Activated T-cell treated with anti-CD3 and anti-CD28 coated beads for 24 hours (primary cell): ENCODE results near the gene LAG3.

Source experiments
- DNase-seq: peaks from one replicate; pipeline ENCODE4 v3.0.0-alpha.2; 2020; ENCODE audit warnings: low read depth

Gene LAG3

DNA sequence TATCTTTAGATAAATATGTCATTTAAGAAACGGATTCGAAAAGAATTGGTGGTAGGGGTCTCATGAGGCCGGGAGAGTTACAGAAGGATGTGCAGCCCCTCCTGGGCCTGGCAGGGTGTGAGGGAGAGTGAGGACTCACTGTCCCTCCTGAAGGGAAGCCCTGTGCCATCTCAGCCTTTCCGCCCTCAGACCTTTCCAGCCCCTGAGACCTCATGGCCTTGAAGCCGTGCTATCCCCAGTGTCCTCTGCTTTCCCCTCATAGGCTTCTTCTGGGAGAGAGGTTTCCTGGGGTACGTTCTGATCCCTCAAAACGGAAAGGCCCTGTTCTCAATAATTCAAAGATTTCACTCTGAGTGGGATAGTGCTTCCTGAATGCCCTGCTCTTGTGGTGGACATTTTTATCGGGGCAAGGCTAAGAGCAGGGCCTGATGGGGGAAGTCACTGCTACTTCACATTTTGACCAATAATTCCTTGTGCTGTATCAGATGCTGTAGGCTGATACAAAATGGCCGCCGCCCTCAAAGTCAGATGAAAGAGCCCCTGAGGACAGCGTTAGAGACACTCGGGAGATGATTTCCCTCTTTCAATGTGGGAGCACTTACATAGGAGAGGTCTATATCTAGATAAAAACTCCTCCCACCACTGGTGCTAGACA lies 18.3 kb downstream of the LAG3 start:
- DNase-seq, result no peak

DNA sequence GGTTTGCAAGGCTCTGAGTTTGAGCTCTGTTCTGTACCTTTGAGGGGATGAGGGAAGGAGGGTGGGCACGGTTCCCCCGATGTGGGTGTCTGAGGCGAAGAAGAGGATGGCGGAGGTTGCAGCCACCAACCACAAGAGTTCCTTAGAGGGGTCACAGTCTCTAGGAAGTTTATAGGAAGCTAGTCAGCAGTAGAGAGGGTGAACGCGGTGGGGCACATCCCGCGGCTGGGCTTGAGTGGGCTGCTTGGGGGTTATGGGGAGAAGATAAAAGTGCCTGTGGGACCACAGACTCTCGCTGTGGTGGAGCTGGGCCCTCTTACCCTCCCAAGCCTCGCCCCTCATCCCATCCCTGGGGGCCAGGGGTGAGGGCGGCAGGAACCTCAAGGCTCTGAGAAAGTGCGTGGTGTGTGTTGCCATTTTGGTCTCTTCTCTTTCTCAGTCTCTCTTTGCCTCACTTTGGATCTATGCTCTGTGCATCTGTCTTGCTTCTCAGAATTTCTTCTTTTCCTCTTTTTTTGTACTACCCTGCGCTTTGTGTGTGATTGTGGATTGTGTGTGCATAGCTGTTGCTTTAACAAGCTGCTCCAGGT lies 19.7 kb downstream of the LAG3 start:
- DNase-seq, result no peak

DNA sequence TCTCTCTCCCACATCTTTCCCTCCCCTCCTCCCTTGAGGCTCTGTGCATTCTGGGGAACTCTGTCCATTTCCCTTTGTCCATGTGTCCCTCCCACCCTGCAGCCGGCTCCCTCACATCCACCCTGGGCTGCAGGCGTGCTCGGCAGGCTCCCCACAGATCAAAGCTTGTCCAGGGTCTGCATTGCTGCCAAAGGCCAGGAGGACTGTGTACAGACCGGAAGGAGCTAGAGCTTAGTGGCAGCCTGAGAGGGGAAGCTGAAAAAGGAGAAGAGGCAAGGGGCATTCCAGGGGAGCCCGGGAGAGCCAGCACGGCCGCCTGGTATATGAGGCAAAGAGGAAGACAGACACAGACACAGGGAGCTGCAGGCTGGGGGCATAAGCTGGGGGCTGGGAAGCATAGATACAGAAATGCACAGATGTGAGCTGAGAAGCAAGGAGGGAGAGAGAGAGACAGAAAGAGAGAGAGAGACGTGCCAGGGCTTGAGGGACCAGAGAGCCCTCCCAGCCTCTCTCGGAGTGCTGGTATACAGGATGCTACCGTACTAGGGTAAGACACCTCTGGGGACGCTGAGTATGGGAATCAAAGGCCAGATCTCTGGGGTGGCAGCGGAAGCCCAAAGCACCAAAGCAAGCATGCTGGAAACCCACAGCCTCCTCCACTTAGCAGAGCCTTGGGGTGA lies 20.3 kb downstream of the LAG3 start:
- DNase-seq, result no peak

DNA sequence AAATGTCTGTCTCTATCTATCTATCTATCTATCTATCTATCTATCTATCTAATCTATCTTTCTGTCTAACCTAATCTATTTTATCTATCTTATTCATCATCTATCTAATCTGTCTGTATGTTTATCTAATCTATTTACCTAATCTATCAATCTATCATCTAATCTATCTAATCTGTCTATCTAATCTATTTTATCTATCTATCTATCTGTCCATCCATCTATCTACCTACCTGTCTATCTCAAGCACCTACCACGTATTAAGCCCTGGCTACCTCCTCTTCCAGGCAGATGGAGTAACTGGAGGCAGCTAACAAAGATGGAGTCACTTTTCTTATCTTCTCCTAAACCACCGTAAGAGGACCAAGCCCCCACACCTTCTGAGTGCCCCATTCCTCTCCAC lies 22.8 kb downstream of the LAG3 start:
- DNase-seq, result no peak

GRCh38 chr12:6796576-6796975 lies 24.3 kb downstream of the LAG3 start:
- no peak for DNase-seq

GRCh38 chr12:6799147-6799546 lies 26.8 kb downstream of the LAG3 start:
- no peak for DNase-seq

- DNase-seq, result no peak
These were observed 34.9 kb downstream of the LAG3 start for GRCh38 chr12:6807170-6807569.

- DNase-seq, result no peak
These were observed 36.7 kb downstream of the LAG3 start for GRCh38 chr12:6809056-6809455.

DNA sequence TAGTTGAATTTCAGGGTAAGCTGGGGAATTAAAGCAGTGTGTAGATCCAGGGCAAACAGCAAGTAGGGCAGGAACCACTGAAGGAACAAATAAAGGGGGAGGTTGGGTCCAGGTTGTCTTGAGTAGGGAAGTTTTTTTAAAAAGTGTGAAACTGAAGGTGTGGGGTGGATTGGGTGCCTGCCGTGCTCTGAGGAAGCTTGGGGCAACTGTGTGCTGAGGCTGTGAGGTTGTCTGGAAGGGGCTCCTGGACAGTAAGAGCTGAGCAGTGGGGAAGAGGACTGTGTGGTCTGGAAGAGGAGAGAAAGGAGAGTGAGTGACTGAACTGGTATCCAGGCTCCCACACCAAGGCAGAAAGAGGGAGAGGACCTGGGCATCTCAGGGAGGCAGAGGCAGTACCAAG lies 38.4 kb downstream of the LAG3 start:
- no peak for DNase-seq

- no peak for DNase-seq
These were observed 41.0 kb downstream of the LAG3 start for GRCh38 chr12:6813363-6813762.

DNA sequence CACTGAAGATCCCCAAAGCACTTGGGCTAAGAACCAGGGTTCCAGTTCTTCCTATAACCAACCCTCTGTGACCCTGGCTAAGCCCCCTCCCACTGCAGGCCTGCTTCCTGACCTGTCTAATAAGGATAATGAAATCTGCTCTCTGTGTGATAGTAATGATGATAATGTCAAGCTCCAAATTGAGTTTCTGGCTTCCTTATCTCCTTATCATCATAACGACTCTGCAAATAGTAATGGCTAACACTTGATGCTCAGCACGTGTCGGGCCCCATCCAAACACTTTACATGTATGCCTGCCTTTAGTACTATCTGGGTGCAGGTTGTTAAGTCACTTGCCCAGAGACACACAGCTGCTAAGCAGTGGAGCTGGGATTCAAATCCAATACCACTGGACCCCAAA lies 44.3 kb downstream of the LAG3 start:
- no peak for DNase-seq

DNA sequence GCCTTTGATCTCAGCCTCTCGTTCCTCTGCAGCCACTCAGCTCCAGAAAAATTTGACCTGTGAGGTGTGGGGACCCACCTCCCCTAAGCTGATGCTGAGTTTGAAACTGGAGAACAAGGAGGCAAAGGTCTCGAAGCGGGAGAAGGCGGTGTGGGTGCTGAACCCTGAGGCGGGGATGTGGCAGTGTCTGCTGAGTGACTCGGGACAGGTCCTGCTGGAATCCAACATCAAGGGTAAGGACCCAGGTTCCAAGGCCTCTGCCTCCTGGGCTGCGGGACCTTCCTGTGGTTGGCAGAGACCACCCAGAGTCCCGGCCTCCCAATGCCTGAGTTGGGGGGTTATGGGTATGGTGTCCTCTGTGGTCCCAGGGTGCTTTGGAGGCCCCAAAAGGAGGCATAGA lies 44.8 kb downstream of the LAG3 start:
- no peak for DNase-seq

DNA sequence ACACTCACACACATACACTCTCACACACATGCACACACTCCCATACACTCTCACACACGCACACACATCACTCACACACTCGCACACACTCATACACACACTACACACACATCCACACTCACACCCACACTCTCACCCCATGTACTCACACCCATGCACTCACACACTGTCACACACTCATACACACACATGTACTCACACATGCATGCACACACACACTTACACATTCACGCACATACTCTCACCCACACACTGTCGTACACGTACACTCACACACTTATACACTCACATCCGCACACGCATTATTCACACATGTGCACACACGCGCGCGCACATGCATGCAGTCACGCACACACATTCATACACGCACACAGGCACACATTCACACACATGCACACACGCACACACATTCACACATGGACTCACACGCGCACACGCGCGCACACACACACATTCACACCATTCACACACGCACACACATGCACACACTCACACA lies 45.4 kb downstream of the LAG3 start:
- no peak for DNase-seq

DNA sequence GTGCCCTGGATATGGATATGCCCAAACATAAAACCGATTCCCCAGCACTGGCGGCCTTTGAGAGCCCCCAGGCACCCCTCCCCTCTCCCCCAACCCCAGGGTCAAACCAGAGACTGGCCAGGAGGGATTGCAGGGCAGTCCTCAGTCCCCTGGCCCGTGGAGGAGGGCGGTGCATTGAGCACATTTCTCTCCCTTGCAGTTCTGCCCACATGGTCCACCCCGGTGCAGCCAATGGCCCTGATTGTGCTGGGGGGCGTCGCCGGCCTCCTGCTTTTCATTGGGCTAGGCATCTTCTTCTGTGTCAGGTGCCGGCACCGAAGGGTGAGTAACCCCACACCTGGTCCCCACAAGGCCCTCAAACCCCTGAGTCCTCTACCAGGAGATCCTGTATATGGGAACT lies 45.9 kb downstream of the LAG3 start:
- DNase-seq, result no peak

DNA sequence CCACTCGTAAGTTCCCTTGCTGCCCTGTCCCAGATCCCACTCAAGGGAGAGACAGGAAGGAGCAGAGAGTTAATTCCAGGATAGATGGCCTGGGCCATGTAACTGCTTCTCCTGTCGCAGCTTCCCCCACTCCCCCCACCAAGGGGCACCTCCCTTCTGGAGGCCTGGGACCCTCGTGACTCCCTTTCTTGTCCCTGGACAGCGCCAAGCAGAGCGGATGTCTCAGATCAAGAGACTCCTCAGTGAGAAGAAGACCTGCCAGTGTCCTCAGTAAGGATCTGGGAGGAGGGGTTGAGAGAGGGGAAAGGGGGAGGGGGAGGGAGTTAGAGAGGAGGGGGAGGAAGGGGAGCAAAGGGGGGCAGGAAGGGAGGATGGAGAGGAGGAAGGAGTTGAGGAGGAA lies 46.3 kb downstream of the LAG3 start:
- DNase-seq, result no peak

GRCh38 chr12:6819106-6820030 lies 47.0 kb downstream of the LAG3 start:
- no peak for DNase-seq

DNA sequence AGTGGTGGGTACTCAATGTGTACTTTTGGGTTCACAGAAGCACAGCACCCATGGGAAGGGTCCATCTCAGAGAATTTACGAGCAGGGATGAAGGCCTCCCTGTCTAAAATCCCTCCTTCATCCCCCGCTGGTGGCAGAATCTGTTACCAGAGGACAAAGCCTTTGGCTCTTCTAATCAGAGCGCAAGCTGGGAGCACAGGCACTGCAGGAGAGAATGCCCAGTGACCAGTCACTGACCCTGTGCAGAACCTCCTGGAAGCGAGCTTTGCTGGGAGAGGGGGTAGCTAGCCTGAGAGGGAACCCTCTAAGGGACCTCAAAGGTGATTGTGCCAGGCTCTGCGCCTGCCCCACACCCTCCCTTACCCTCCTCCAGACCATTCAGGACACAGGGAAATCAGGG lies 47.8 kb downstream of the LAG3 start:
- no peak for DNase-seq

DNA sequence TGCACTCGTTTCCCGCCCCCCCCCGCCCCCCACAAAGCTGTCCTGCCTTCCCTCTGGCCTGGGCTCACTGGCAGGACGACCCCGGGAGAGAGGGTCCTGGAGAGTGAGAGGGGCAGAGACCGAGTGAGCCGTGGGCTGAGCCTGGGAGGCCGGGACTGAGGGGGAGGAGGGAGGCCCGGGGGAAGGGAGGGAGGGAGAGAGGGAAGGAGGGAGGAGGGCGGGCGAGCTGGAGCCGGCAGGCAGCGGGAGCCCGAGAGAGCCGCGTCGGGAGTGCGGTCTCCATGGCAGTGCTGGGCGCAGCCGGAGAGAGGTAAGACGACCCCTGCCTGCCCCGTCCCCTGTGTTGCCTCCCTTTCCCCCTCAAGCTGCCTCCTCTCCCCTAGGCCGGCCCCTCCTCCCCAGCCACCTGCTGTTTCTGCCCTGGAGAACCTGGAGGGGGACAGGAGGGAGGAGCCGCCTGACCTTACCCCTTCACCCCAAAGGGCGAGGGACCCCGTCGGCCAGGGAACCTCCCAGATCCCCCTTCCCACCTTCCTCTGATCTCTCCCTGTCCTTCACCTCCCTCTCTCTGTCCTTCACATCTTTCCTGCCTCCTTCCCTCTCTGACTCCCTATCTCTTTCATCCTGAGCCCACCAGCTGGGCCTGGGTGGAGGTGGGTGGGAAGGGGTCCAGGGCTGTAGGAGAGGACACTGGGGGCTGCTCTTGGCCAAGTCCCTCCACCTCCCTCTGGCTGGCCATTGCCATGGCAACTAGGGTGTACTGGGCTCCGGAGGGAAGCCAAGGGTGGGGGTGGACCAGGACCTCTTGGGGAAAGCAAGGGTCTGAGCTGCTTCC lies 49.5 kb downstream of the LAG3 start, which contains the start of gene GPR162:
TSS of gene GPR162 (plus strand) at position 231 of the 835 bp plus-strand sequence. CDS start 2,078 bp downstream, outside the sequence.
- DNase-seq, result no peak

DNA sequence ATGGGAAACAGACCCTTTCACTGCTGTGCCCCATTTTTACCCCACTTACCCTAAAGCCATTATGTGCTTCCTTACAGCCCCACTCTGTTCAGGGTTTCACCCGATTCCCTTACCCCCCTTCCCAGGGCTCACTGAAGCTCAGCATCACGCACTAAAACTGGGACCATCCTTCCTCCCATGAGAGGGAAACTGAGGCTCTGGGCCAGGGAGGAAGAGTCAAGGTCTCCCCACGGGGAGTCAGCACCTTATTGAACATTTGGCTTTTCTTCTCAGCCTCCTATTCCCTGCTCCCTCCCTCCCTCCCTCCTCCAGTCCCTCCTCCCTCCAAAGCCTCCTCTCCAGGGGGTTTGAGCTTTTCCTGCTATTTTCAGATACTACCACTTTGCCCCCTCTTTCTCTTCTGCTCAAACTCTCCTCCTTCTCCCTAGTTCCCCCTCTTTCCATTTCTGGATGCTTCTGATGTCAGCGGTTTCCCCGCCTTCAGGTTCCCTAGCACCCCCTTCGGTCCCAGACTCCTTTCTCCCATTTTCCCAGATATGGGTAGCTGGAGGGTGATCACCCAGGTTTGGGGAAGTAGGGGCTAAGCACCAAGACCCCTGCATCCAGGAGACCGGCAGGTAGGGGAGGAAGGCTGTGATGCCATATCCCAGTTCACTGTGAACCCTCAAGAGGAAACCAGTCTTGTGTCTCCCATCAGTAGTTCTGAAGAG lies 50.3 kb downstream of the LAG3 start:
- DNase-seq, result no peak

- DNase-seq, result no peak
These were observed 51.1 kb downstream of the LAG3 start for GRCh38 chr12:6823182-6824084.
